Kidney glomerular epithelial cell (primary cell): ENCODE data around the gene TOX2.

Source experiments
- DNase-seq: peaks from one replicate; lab custom pipeline; 2025; lab: John Stamatoyannopoulos, UW

The TOX2 gene

DNA sequence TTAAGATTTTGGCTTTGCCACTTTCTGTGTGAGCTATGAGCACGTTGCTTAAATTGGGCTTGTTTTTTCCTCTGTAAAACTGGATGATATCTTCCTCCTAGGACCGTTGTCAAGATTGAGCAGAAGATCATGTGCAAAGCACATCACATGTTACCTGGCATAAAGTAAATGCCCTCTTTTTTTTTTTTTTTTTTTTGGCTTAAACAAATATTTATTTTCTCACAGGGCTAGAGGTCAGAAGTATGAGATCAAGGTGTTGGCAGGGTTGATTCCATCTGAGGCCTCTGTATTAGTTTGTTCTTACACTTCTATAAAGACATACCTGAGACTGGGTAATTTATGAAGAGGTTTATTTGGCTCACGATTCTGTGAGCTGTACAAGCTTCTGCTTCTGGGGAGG lies 42.7 kb downstream of the TOX2 start:
- no peak for DNase-seq

DNA sequence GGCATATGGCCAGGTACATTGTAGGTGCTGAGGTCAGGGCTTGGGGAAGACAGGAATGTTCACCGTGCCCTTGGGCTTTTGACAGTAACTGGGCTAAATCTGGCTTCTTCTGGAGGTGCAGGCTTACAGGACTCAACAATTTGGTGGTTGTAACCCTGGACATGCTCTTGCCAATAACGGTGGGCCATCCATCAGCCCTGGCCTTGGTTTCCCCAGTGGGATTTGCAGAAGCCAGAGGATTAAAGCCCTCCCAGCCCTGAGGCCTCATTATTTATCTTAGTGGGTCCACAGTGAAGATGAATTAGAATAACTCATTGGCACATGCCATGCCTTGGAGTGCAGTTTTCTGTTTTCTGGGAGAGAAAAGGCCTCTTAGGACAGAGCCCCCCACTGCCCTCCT lies 44.0 kb downstream of the TOX2 start:
- no peak for DNase-seq

DNA sequence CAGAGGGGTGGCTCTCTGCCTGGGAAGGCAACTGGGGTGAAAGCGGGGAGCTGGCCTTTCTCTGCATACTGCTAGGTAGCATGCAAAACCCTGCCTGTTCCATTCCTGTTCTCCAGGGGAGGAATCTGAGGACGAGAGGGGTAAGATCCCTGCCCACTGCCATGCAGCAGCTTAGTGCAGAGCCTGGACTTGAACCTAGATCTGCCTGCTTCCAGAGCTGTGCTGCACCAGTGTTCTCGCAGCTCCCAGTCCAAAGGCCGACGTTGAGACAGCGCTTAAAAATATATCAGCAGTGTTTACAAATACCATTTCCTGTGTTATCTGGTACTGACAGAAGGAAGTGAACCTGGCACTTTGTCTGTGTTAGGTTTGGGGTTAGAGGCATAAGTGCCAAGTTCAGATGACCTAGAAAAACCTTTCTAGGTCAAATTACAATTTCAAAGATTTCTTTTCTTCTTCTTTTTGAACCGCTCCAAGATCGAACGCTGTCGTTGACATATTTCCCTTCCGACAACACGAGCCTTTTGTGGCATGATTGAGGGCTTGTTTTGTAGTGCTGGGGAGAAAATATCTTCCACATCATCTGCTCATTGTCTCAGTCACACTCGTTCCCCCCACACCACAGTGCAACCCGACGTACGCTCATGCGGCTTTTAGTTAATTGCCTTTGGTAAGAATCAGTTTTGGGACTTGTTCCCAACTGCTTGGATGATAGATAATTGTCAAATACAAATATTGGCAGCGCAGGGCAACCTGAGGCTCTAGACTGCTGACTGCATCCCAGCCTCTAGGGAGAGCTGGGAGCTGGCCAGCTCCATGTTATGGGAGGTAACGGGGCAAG lies 44.6 kb downstream of the TOX2 start:
- DNase-seq = no peak

DNA sequence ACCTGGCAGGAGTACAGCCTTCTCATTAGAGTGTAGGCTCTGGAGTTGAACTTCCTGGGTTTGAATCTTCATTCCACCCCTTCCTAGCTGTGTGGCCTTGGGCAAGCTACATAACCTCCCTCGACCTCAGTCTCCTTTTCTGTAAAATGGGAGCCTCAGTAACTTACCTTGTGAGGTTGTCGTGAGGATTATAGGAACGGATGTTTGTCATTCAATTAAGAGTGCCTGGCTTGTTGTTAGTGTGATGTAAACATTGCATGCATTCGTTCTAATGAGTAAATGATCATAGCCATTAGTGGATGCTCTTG lies 45.2 kb downstream of the TOX2 start:
- DNase-seq = no peak

DNA sequence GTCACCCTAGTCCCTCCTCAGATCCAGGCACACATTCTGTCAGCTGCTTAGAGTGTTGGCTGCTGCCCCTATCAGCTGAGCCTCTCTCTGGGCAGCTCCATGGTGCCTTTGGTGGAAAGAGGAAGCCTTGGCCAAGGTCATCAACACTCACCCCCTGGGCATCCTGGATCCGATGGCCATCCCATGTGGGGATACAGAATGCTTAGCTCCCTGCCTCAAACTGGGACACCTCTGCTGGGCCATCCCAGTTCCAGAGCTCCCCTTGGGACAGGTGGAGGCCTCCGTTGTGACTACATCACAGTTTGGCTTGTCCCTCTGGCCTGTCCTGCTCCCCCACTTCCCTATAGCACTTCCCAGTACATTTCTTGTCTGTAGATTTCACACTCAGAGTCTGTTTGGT lies 45.6 kb downstream of the TOX2 start:
- no peak for DNase-seq

DNA sequence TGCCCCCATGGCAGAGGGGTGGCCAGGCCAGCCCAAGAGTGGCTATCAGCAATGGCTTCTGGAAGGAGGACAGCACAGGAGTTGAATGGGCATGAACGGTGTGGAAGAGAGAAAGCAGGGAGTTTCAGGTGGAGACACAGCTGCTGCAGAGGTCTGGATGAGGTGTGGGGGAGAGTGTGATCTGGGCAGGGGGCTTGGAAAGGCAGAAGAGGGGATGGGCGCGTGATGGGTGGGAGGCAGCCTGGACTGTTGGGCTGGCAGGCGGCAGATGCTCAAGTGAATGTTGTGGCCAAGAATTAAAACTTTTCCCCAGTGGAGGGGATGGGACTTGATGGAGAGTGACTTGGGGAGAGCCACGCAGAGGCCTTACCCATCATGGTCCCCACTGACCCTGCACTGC lies 46.5 kb downstream of the TOX2 start:
- DNase-seq = no peak

DNA sequence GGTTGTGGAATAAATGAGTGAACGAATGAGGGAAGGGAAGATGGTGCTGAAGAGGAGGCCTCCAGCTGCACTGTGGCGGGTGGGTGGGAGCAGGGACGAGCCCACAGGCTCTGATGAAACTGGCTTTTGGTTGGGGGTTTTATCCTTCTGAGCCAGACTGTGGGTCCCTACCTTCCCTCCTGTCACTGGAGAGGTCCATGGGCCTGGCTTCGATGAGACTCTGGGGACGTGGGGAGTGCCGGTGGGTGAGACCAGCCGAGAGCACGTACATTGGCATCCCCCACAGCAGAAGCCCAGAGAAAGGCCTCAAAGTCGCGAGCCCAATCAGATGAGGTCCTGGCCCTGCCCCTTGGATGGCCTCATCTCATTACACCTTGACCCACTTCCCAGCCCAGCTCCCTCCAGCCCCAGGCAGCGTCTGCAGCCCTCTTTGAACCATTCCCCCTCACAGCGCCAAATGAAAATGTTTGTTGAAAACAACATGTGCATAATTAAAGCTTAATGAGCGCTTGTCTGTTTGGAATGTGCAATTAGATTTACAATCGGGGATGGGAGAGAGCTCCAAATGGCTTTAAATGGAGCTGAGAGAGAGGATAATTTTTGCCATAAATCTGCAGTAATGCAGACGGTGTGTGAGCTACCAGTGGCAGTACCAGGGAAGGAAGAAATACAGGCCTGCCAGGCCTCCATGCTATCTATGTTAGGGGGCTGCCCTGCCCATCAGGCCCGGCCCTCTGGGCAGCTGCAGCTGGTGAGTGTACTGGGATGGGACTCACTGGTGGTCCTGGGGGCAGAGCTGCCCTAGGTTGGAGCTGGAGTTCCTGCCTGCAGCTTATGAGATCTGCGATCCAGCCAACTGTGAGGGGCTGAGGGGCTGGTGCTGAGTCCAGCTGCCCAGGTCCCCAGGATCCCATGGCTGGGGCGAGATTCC lies 47.2 kb downstream of the TOX2 start:
- no peak for DNase-seq

DNA sequence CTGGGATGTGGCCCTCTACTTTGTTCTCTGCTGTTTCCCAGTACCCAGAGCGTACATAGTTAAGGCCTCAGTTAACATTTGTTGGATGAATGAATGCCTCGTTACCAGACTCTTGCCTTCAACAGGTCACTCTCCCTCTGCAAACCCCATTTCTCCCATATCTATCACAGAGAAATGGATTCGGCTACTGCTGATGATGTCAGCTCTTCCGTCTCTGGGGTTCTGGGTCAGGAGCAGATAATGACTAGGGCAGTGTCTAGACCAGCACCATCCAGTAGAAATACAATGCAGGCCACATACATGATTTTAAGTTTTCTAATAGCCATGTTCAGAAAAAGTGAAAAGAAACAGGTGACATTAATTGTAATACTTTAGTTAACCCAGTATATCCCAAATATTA lies 47.9 kb downstream of the TOX2 start:
- DNase-seq = no peak

DNA sequence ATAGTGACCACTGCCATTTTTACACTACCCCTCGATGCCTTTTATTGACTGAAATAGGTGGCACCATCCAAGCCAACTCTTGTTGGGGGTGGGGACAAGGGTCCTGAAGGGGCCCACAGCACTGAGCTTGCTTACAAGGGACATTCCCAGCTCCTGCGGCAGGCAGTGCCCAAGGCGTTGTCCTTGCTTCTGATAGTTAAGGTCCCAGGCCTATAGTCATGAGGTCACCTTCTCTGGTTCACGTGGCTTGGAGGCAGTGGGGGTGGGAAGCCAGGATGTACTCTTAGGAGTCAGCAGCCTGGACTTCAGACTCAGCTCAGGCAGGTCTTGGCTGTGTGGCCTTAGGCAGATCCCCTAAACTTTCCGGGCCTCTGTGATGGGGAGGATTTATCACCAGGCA lies 48.6 kb downstream of the TOX2 start:
- no peak for DNase-seq

DNA sequence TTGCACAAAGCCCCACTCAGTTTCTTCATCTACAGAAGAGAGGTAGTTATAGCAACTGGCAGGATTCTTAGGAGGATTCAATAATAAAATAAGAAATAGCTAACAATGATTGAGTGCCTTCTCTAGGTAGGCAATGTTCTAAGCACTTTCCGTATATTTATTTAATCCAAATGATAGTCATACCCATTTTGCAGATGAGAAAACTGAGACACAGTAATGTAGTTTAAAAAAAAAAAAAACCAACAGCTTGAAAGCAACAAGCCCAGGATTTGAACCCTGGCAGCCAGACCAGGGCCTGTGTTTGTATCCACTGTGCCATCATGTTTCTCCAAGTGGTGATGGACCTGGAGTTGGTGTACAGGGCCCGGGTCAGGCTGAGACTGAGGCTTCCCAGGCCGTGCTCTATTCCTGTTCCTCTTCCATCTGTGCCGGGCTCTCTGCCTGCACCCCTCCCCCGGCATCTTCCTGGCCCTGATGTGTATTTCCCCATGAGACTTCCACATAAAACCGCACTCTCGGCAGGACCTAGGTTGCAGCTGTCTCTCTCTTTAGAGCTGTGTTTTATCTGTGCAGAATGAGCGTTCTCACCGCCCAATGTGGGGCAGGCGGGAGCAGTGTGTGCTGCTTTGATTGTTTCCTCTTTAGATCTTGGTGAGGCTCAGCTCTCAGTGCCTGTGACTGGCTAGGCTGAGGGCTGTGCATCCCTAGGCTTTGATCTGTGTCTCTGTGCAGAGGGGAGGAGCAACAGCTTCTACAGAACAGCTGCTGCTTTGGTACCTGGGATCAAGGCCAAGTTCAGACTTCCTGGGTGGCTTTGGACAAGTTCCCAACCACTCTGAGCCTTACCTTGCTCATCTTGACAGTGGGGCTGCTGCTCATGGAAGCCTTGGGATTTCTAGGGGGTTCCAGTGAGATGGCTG lies 49.5 kb downstream of the TOX2 start:
- DNase-seq = no peak

DNA sequence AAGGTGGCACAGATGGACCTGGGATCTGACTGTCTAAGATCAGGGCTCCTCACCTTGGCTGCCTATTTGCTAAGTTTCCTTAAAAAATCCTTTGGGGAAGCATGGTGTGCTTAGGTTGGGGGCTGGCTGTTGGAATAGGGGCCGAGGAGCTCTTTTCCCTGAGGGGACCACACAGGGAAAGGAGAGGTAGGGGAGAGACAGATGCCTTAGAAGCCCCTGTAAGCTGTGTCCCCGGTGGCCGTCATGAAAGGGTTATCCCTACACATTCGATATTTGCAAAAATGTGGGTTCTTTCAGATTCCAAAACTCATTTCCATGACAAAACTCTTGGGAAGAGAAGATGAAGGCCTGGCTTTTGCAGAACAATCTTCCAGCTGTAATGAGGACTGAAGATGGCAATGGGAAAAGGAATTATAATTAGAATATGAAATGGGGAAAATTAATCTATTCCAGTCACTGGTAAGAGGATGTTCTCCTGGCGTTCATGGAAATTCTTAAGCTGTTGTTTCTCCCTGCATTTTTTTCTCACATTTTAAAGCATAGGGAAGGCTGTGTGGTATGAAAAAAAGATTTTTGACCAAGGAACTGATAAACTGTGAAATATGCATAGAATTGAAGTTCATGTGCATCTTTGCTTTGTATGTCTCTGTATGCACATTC lies 53.8 kb downstream of the TOX2 start:
- no peak for DNase-seq

DNA sequence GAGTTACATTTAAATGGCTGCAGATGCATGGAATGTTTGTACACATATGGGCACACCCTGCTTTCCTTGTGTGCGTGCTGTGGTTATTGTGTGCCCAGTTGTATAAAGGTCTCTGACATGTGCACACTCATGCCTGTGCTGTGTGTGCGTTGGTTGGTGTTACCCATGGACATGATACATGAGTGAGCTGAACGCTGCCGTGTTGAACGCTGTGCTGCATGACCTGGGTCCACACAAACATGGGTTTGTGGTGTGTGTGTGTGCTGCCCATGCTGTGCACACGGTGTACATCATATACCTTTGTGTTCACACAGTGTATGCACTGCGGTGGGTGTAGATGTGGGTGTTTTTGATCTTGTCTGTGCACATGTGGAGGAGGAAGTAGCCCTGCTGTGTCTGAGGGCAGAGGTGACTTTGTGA lies 54.4 kb downstream of the TOX2 start:
- DNase-seq = no peak

DNA sequence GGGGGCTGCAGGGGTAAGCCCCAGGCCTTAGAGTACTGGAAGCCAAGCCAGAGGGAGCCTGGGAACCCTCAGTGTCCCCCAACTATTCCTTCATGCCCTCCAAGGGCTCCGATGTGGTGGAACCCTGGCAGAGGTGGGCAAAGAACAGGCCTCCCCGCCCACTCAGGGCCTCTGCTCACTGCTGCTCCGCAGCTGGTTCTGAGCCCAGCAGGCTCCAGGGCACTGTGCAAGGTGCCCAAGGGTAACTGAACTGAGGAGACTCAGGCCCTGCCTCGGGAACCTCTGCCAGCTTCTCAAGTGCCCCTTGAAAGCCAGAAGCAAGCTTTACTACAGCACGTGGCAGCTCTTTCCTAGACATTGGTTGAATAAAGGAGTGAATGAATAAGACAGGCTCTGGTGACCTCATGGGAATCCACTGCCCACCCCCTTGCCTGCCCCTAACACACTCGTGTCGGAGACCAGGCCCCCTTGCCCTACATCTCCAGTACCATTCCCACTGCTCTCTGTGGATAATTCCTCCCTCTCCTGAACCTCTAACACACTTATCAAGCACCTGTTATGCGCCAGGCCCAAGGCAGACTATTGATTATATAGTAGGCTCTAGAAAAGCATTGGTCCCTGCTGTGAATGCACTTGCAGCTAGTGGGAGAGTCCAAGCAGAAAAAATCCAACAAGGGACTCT lies 55.0 kb downstream of the TOX2 start:
- no peak for DNase-seq

DNA sequence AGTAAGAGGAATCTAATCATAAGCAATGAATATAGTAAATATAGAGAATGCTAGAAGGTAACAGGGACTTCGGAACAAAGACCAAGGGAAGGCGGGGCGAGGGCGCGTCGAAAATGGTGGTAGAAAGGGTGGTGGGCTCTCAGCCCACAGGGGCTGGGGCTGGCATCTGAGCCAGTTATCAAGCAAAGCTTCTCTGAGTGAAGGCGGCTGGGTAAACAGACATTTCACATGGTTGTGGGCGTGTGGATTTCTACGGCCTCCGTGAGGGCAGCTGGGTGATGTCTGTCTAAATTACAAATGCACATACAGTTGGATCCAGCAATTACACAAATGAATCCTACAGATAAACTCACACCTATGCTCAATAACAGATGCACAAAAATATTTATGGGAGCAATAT lies 56.6 kb downstream of the TOX2 start:
- no peak for DNase-seq

DNA sequence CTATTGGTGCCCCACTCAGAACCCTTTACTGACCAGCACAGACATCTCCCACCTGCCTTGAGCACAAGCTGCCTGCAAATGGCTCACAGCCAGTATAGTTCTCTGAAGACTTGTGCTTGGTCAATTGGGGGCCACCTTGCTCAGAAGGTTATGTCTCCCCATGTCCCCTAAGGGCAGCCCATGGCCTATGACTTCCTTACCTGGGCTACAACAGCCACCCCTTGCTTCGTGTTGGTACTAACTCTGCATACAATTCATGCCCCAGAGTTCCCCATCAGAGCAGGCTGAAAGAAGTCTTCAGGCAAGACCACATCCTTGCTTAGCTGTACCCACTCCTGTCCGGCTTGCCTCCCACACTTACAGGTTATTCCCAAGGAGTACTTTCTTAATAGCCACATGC lies 57.4 kb downstream of the TOX2 start:
- DNase-seq = no peak

DNA sequence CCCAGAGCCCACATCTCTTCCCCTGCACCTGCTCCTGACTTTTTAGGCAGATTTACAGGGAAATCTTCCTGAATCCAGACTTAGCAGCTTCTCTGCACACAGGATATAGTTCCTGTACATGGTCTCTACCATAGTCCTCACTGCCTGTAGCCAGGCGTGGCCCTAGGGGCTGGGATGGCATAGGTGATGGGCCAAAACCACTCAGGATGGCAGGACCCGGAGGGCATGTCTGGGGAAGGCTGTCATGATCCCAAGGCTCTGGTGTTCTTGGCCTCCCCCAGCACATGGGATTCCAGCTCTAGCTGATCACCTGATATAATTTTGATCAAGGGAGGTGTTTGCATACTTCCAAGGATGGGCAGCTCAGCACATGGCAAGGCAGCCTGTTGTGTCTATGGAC lies 58.0 kb downstream of the TOX2 start:
- DNase-seq = no peak

DNA sequence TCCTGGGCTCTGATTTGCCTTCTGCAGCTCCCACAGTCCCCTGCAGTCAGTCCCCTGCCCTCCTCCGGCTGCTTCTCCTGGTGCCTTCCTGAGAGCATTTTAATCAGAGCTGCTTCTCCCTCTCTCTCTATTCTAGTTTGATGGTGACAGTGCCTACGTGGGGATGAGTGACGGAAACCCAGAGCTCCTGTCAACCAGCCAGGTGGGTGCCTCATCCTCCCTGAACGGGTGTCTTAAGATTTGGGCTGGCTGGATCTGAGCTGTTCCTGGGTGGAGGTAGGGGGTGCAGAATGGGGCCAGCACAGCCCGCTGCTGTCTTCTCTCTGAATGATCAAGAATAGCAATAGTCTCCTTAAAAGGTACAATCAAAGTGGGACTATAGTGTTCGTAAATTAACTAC lies 58.6 kb downstream of the TOX2 start:
- no peak for DNase-seq

DNA sequence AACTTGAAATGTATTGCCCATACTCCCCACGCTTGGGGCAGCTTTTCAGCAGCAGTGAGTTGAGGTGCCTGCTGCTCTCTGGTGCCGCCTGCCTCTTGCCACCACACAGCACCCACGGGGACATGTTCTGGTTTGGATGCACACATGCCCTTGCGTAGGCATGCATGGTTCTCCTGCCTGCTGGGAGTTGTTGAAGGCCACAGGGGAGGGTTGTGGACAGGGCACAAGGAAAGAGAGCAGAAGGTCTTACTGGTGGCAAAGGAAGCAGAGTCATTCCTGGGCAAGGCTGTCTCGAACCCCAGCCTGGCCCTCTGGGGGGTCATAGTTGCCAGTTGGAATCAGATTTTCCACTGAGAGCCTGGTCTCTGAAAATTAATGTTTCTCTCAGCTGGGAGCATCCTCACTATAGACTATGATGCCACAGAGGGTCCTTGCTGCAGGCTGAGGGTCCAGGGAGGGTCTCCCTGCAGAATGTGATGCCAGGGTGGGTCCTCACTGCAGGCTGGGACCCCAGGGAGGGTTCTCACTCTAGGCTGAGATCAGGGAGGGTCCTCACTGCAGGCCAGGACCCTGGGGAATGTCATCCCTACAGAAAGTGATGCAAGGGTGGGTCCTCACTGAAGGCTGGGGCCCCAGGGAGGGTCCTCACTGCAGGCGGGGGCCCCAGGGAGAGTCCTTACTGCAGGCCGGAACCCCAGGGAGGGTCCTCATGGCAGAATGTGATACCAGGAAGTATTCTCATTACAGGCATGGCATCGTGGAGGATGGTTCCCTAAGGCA lies 59.2 kb downstream of the TOX2 start:
- no peak for DNase-seq

DNA sequence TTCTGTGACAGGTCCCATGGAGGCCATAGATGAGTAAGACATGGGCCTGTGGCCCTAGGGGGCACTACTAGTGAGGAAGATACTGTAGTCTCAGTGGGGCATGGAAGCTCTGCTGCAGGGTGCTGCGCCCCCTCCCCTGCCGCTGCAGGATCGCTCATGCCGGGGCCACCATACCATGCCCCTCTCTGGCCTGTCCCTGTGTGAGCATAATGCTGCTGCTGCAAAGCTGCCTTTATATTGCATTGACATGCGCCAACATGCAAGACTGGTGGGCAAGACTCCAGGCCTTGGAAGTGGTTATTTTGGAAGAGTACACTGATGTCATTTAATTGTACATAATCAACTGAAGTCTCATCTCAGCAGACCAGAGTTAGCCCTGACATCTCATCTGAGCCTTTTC lies 60.0 kb downstream of the TOX2 start:
- no peak for DNase-seq

DNA sequence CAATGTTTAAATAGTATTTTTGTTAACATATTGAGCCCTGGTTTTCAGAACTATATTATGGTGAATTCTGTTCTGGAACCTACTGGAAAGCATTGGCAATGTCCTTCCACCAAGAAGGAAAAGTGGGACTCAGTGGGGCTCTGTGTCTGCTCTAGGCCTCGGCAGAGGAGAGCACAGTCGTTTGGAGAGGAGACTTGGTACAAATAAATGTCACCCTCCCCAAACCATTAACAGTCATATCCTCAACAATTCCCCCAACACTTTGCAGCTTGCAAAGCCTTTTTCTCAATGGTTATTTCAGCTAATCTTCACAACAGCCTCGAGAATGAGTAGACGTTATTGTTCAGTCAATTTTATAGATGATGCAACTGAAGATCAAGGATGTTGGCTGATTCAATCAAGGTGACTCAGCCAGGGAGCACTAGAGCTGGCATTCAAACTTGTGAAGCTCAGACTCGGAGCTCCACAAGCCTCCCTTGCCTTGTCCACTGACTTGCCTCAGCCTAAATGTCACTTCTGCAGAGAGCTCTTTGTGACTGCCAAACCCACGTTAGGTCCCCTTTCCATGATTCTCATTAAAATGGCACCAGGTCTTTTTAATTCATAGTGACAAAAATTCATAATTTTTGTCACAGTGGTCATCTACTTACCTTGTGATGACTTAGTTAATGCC lies 60.6 kb downstream of the TOX2 start:
- peak; percentile 1 for DNase-seq
